ES-I3 (cell line): ENCODE results near the gene RIN3.

Source experiments
- H3K36me3 ChIP-seq: 2 replicates; pipeline ENCODE4 v1.6.1; 2013; ENCODE audit warnings: mild to moderate bottlenecking, low read length, control low read depth, moderate library complexity; ENCODE audit not compliant: insufficient read depth
- H3K4me1 ChIP-seq: 2 replicates; pipeline ENCODE4 v1.6.1; 2013; ENCODE audit warnings: mild to moderate bottlenecking, control low read depth, low read length; ENCODE audit not compliant: insufficient read depth
- H3K9ac ChIP-seq: 2 replicates; pipeline ENCODE4 v1.6.1; 2013; ENCODE audit warnings: low read depth, mild to moderate bottlenecking, low read length, moderate library complexity
- H3K9me3 ChIP-seq: 2 replicates; pipeline ENCODE4 v1.6.1; 2013; ENCODE audit warnings: mild to moderate bottlenecking, low read length, moderate library complexity; ENCODE audit not compliant: control insufficient read depth, insufficient read depth

RIN3 gene

DNA sequence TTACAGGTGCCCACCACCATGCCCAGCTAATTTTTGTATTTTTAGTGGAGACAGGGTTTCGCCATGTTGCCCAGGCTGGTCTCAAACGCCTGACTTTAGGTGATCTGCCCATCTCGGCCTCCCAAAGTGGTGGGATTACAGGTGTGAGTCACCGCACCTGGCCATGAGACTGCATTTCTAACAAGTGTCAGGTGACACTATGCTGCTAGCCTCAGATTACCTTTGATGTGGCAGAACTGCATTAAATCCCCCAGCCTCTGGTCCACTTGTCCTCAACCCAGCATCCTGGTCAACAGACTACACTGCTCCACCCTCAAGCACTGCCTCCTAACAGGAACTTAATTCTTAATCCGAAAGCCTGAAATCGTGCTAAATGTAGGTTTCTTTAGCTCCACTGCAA lies 221.8 kb downstream of the RIN3 start:
- H3K36me3 ChIP-seq = no peaks in the 10 kb centered on the region; the same call in 1 of the 2 replicates

DNA sequence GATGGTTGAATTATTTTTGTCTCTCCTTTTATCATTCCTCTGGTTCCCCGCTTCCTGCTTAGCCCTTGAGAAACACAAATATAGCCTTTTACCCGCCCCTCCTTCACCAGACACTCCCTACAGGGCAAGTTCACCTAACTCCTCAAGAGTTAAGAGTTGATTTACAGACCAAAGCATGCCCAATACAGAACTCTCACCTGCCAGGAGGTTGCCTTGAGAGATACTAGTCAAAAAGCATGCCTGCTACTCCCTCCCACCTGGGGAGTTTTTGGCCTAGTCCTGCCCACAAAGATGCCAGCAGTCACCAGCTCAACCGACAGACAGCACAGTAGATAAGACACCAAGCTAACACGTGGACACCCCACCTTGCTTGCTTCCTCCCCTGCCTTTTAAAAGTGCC lies 223.6 kb downstream of the RIN3 start:
- Histone ChIP-seq H3K36me3 (no peaks in the 10 kb centered on the region; the same call in 1 of the 2 replicates), H3K9ac (no peak overlapping the region), H3K4me1 (no peaks in the 10 kb centered on the region; the same call in 1 of the 2 replicates), H3K9me3 (no peaks in the 10 kb centered on the region; the same call in 1 of the 2 replicates)

More for the DNA sequence above, 221.8 kb downstream of the RIN3 start:
- no peak overlapping the region for H3K9ac ChIP-seq
- H3K4me1 ChIP-seq = no peaks in the 10 kb centered on the region; the same call in 1 of the 2 replicates
- H3K9me3 ChIP-seq = no peaks in the 10 kb centered on the region; the same call in 1 of the 2 replicates

DNA sequence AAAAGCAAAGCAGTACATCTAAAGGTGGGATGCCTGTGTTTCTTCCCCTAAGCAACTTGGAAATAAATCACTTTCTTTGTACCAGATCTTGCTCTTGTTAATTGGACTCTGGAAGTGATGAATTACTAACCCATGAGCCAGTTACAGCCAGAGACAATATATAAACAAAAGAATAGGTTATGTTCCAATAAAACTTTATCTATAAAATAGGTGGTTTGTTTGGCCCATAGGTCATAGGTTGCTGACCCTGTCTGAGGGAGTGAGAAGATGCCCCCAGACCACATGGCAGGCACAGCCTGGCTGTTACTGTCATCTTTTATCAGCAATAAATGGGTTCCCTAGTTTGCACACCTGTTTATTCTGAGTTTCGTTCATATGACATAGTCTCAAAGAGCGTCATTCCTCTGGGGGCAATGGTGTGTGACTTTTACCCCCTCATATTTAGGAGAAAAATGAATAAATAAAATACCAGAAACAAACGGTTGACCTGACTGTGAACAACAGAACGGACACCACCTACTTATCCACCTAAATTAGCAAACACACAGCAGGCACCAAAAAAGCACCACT lies 224.1 kb downstream of the RIN3 start:
- H3K9me3 ChIP-seq = no peaks in the 10 kb centered on the region
- H3K9ac ChIP-seq = no peak overlapping the region
- no peaks in the 10 kb centered on the region; the same call in 1 of the 2 replicates for H3K36me3 ChIP-seq
- no peaks in the 10 kb centered on the region; the same call in 1 of the 2 replicates for H3K4me1 ChIP-seq
